HCT116 (cell line): ENCODE measurements around the gene ENTPD8.

Experiments
- EZH2phosphoT487 ChIP-seq: fragments of 200-600 bp; IDR thresholded peaks from 2 replicates; pipeline ENCODE4 v1.6.1; 2018; ENCODE audit warnings: antibody characterized with exemption, borderline replicate concordance
- POLR2A ChIP-seq: IDR thresholded peaks from 2 replicates; pipeline ENCODE4 v1.7.0; 2011; ENCODE audit warnings: borderline replicate concordance; ENCODE audit not compliant: insufficient read depth, insufficient read length; ENCODE audit errors: extremely low read depth
- POLR2AphosphoS5 ChIP-seq: IDR thresholded peaks from 2 replicates; pipeline ENCODE4 v1.6.1; 2011; ENCODE audit warnings: mild to moderate bottlenecking, low read depth, low read length, moderate library complexity
- SP1 ChIP-seq: IDR thresholded peaks from 2 replicates; pipeline ENCODE4 v1.6.1; 2012; ENCODE audit warnings: low read depth
- YY1 ChIP-seq: IDR thresholded peaks from 2 replicates; pipeline ENCODE4 v1.6.1; 2011; ENCODE audit warnings: low read length, low read depth, moderate library complexity, mild to moderate bottlenecking; ENCODE audit not compliant: insufficient replicate concordance; ENCODE audit errors: extremely low read depth
- ZNF274 ChIP-seq: fragments of 200-500 bp; sonication (Bioruptor generic); IDR thresholded peaks from 2 replicates; pipeline ENCODE4 v1.6.1; 2014; ENCODE audit warnings: mild to moderate bottlenecking, low read depth, low read length, inconsistent platforms
- TF ChIP-seq, protein P1 (sequence below), 3 experiments: fragments of 200-600 bp in 1 of 3; sonication (generic) in 1 of 3; IDR thresholded peaks in 2 of 3; conservative IDR thresholded peaks in 1 of 3; 2 replicates each; pipeline ENCODE4 v1.5.1; 2012 to 2017; ENCODE audit warnings: low read depth in 2 of 3, low read length in 2 of 3, antibody characterized with exemption in 1 of 3, borderline replicate concordance in 1 of 3, control low read depth in 1 of 3, mild to moderate bottlenecking in 1 of 3, mixed read lengths in 1 of 3, mixed run types in 1 of 3, moderate library complexity in 1 of 3; ENCODE audit not compliant: insufficient read depth in 1 of 3

DNA sequence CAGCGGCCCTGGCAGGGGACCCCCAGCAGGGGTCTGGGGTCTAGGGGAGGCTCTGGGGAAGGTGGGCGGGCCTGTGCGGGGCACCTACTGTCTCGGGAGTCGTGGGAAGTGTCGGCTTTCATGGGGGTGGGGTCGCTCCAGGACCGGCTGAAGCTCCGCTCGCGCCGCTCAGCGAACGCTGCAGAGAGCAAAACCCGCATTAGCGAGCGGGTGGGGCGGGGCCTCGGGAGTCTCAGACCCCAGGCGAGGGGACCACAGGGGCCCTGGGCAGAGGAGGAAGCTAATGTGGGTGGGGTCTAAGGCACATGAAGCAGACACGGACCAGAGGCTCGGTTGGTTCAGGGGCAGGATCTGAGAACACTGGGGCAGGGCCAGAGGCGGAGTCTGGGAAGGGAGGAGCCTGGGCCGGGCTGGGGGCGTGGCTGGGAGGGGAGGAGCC, 12.5 kb upstream of the ENTPD8 start:
- TF ChIP-seq, protein P1, sequence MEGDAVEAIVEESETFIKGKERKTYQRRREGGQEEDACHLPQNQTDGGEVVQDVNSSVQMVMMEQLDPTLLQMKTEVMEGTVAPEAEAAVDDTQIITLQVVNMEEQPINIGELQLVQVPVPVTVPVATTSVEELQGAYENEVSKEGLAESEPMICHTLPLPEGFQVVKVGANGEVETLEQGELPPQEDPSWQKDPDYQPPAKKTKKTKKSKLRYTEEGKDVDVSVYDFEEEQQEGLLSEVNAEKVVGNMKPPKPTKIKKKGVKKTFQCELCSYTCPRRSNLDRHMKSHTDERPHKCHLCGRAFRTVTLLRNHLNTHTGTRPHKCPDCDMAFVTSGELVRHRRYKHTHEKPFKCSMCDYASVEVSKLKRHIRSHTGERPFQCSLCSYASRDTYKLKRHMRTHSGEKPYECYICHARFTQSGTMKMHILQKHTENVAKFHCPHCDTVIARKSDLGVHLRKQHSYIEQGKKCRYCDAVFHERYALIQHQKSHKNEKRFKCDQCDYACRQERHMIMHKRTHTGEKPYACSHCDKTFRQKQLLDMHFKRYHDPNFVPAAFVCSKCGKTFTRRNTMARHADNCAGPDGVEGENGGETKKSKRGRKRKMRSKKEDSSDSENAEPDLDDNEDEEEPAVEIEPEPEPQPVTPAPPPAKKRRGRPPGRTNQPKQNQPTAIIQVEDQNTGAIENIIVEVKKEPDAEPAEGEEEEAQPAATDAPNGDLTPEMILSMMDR (IDR thresholded peaks at IDR 0.05 in 2 of 3, conservative IDR thresholded peaks at IDR 0.05 in 1 of 3; ENCODE audit: borderline replicate concordance in 1 of 3, insufficient read depth in 1 of 3, low read depth in 2 of 3, low read length in 2 of 3) = no peak
- TF ChIP-seq ZNF274 (no peak), EZH2phosphoT487 (no peak), POLR2AphosphoS5 (no peak), POLR2A (no peak), YY1 (no peak), SP1 (no peak)
